ENCODE measurements around the gene ZNF614. TPM values are rescaled to one million over a fixed set of nuclear protein-coding genes. Genes with fewer than 3 reads are reported as not detected.
A peak's percentile ranks its signal among the peaks of the same experiment; 100 is the strongest.

Gene ZNF614
- total and polyA plus RNA-seq, 9 of the 15 experiments (the other 6 are each of a cell fraction or from before 2014, with no cell fraction given): 4.9 to 16.3 (median 11.4) TPM

GRCh38 chr19:52007806-52008557, 20.2 kb downstream of the ZNF614 start, which contains the start of gene ZNF615 (continued):
- no peak for TF ChIP-seq NR0B1 (IDR thresholded peaks at IDR 0.05; ENCODE audit: partially characterized antibody)
- no peak for TF ChIP-seq TOE1 (IDR thresholded peaks at IDR 0.05; ENCODE audit: borderline replicate concordance)
- no peak for TF ChIP-seq TOE1 (CRISPR knock-in tag; IDR thresholded peaks at IDR 0.05; ENCODE audit: borderline replicate concordance, low read depth)
- TF ChIP-seq DACH1 (IDR thresholded peaks at IDR 0.05; ENCODE audit: partially characterized antibody): no peak
- no peak for TF ChIP-seq KAT8 (IDR thresholded peaks at IDR 0.05; ENCODE audit: low read depth)
- no peak for TF ChIP-seq ADNP (tag; IDR thresholded peaks at IDR 0.05)
- TF ChIP-seq PKNOX1 (IDR thresholded peaks at IDR 0.05): no peak
- no peak for TF ChIP-seq DNMT1 (IDR thresholded peaks at IDR 0.05)
- TF ChIP-seq ILK (tag; IDR thresholded peaks at IDR 0.05; ENCODE audit: borderline replicate concordance, low read depth): no peak
- no peak for TF ChIP-seq E2F8 (IDR thresholded peaks at IDR 0.05; ENCODE audit: low read depth, partially characterized antibody)
- TF ChIP-seq CBX3 (IDR thresholded peaks at IDR 0.05; ENCODE audit: borderline replicate concordance in 1 of 2, low read length in 2 of 2): no peak
- TF ChIP-seq MEF2D (tag; conservative IDR thresholded peaks at IDR 0.05; ENCODE audit: low read depth): no peak
- peak in 1 of 2 experiments; percentile 38 for TF ChIP-seq E2F6 (IDR thresholded peaks at IDR 0.05; ENCODE audit: borderline replicate concordance in 1 of 2, extremely low read depth in 1 of 2, insufficient read depth in 1 of 2, insufficient read length in 1 of 2, low read depth in 1 of 2, low read length in 1 of 2, poor library complexity in 1 of 2, severe bottlenecking in 1 of 2)
- 0 out of 2 replicates have a peak, but pooled peaks have one; percentile 30 for TF ChIP-seq ESRRA (IDR thresholded peaks at IDR 0.05; ENCODE audit: borderline replicate concordance, low read depth)
- peak; percentile 63; the same call in 1 of the 2 replicates for TF ChIP-seq ZBTB17 (CRISPR knock-in tag; IDR thresholded peaks at IDR 0.05)
- TF ChIP-seq ZNF212 (CRISPR knock-in tag; IDR thresholded peaks at IDR 0.05): no peak
- TF ChIP-seq PHB2 (IDR thresholded peaks at IDR 0.05; ENCODE audit: low read depth): no peak
- TF ChIP-seq MCM3 (IDR thresholded peaks at IDR 0.05): no peak
- TF ChIP-seq SRSF3 (IDR thresholded peaks at IDR 0.05; ENCODE audit: insufficient read depth, low read length): no peak
- no peak for TF ChIP-seq IRF9 (tag; IDR thresholded peaks at IDR 0.05)

All from K562 (cell line).